Calu3 (cell line): Measurements from ENCODE around the gene OSBP2. TPM values are rescaled to one million over a fixed set of nuclear protein-coding genes. Genes with fewer than 3 reads are reported as not detected.
A peak's percentile ranks its signal among the peaks of the same experiment; 100 is the strongest.

Source experiments
- BruUV-seq: library from RNA; stranded (reverse); fragments of 400-500 nt; replicated peaks from 2 replicates; lab custom pipeline; 2021; lab: Mats Ljungman, UMichigan
- CTCF ChIA-PET: fragments of 300-600 bp; sonication (Branson Sonifier 250); formaldehyde crosslinking; loops from one replicate; lab custom pipeline; 2022; ENCODE audit warnings: antibody characterized with exemption; lab: Charles Lee
- DNase-seq: peaks from one replicate; pipeline ENCODE4 v3.0.0; 2022
- H3K27ac Mint-ChIP-seq: one replicate; pipeline ENCODE4 v1.8.0; 2022; ENCODE audit warnings: mixed read lengths; ENCODE audit not compliant: unreplicated experiment
- H3K27me3 Mint-ChIP-seq: one replicate; pipeline ENCODE4 v1.8.0; 2022; ENCODE audit warnings: mixed read lengths; ENCODE audit not compliant: unreplicated experiment
- H3K36me3 Mint-ChIP-seq: one replicate; pipeline ENCODE4 v1.8.0; 2022; ENCODE audit warnings: mild to moderate bottlenecking, moderate library complexity, mixed read lengths; ENCODE audit not compliant: insufficient read depth, unreplicated experiment
- H3K4me1 Mint-ChIP-seq: one replicate; pipeline ENCODE4 v1.8.0; 2022; ENCODE audit warnings: mild to moderate bottlenecking, low read depth, mixed read lengths; ENCODE audit not compliant: unreplicated experiment
- H3K4me3 Mint-ChIP-seq: one replicate; pipeline ENCODE4 v1.8.0; 2022; ENCODE audit warnings: mild to moderate bottlenecking, low read depth, moderate library complexity, mixed read lengths; ENCODE audit not compliant: unreplicated experiment
- H3K9me3 Mint-ChIP-seq: one replicate; pipeline ENCODE4 v1.8.0; 2022; ENCODE audit warnings: low read depth, mixed read lengths; ENCODE audit not compliant: unreplicated experiment
- intact Hi-C: fragments of 100-400 bp; cut with micrococcal nuclease; formaldehyde crosslinking; loops from one replicate; pipeline ENCODE4 v1.10.0; 2022; ENCODE audit not compliant: unreplicated experiment
- total RNA-seq: library from RNA; stranded (reverse); gene quantifications from 2 replicates; pipeline ENCODE4 v1.2.3, GENCODE V29; 2022
- TF ChIP-seq, protein P1 (sequence below): fragments of 200-600 bp; IDR thresholded peaks from one replicate; pipeline ENCODE4 v1.8.0; 2022; ENCODE audit warnings: antibody characterized with exemption; ENCODE audit not compliant: unreplicated experiment

OSBP2 gene
- total RNA-seq, 1 experiment from 2014 or later, result 5.2 TPM

DNA sequence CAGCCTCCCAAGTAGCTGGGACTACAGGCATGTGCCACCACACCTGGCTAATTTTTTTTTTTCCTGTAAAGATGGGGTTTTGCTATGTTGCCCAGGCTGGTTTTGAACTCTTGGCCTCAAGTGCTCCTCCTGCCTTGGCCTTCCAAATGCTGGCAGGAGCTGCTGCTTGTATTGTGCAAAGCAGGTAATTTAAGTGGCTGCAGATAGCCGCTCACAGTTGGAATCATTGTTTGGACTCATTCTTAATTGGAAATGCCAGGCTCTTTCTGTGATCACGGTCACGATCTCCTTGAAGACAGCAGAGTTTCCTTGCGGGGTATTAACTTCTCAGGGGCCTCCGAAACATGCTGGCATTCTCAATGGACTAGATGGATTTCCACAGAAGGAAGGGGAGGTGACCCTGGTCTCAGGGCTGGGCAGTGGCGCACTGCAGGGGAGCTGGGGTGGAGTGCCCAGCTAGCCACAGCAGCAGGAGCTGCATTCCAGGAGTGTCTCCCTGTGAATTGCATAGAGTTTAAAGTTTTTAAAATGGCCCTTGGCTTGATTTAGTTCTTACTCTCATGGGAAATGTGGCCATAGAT lies 137.8 kb downstream of the OSBP2 start:
- intact Hi-C loops, result no loop called here
- DNase-seq, result no peak
- H3K4me1 Mint-ChIP-seq, result peaks cover 37% of the 10 kb centered on the region
- CTCF ChIA-PET, result no interaction called here
- no peaks in the 10 kb centered on the region for H3K9me3 Mint-ChIP-seq
- no peak overlapping the region for H3K4me3 Mint-ChIP-seq
- no peaks in the 10 kb centered on the region for H3K27me3 Mint-ChIP-seq
- no TSS peak for BruUV-seq
- TF ChIP-seq, protein P1, sequence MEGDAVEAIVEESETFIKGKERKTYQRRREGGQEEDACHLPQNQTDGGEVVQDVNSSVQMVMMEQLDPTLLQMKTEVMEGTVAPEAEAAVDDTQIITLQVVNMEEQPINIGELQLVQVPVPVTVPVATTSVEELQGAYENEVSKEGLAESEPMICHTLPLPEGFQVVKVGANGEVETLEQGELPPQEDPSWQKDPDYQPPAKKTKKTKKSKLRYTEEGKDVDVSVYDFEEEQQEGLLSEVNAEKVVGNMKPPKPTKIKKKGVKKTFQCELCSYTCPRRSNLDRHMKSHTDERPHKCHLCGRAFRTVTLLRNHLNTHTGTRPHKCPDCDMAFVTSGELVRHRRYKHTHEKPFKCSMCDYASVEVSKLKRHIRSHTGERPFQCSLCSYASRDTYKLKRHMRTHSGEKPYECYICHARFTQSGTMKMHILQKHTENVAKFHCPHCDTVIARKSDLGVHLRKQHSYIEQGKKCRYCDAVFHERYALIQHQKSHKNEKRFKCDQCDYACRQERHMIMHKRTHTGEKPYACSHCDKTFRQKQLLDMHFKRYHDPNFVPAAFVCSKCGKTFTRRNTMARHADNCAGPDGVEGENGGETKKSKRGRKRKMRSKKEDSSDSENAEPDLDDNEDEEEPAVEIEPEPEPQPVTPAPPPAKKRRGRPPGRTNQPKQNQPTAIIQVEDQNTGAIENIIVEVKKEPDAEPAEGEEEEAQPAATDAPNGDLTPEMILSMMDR, result no peak
- peak overlapping the region; percentile 24 for H3K27ac Mint-ChIP-seq
- H3K36me3 Mint-ChIP-seq, result peaks cover 5% of the 10 kb centered on the region

DNA sequence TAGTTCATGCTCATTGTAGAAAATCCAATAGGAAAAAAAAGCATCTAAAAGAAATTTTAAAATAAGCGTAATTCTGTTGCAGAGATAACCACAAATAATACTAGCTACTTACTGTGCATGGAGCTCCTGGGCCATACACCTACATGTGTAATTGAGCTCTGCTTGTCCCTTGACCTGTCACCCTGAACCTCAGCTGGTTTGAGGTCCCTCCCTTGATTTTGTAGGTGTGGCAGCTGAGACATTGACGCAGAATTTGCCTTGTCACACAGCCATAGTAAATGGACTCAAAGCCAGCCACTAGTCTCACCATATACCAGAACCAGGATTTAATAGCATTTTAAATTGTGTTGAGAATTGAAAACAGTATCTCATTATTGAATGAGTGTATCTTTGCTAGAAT lies 138.6 kb downstream of the OSBP2 start:
- TF ChIP-seq, protein P1, result no peak
- no peaks in the 10 kb centered on the region for H3K27me3 Mint-ChIP-seq
- no peaks in the 10 kb centered on the region for H3K9me3 Mint-ChIP-seq
- no peak overlapping the region for H3K27ac Mint-ChIP-seq
- CTCF ChIA-PET, result no interaction called here
- H3K36me3 Mint-ChIP-seq, result peaks cover 5% of the 10 kb centered on the region
- intact Hi-C loops, result no loop called here
- DNase-seq, result no peak
- H3K4me1 Mint-ChIP-seq, result peaks cover 37% of the 10 kb centered on the region
- no peak overlapping the region for H3K4me3 Mint-ChIP-seq
- BruUV-seq, result no TSS peak

DNA sequence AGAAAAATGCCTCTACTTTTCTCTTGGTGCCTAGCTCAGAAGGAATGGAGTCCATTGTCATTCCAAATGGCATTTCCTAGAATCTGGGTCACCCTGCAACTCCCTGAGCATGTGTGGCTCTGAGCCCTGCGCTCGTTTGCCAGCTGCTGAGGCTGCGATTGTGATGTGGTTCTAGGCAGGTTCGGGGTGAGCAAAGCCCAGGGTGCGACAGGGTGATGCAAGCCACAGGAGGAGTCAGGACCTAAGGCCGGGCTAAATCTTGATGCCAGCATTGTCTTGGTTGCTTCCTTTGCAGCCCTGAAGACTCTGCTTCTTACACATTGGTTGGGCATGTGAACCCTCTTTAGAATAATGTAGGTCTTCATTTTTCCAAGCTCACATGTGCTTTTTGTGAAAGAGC lies 142.9 kb downstream of the OSBP2 start:
- Mint-ChIP-seq H3K27me3 (no peaks in the 10 kb centered on the region), H3K9me3 (no peaks in the 10 kb centered on the region), H3K4me1 (peaks cover 20% of the 10 kb centered on the region), H3K36me3 (no peaks in the 10 kb centered on the region), H3K27ac (no peak overlapping the region), H3K4me3 (no peak overlapping the region)
- intact Hi-C loops, result no loop called here
- BruUV-seq, result no TSS peak
- no peak for DNase-seq
- CTCF ChIA-PET, result no interaction called here
- TF ChIP-seq, protein P1, result no peak

- CTCF ChIA-PET, result no interaction called here
- Mint-ChIP-seq H3K36me3 (no peaks in the 10 kb centered on the region), H3K4me1 (peaks cover 14% of the 10 kb centered on the region), H3K9me3 (no peaks in the 10 kb centered on the region), H3K27ac (no peak overlapping the region), H3K4me3 (no peak overlapping the region), H3K27me3 (no peaks in the 10 kb centered on the region)
- TF ChIP-seq, protein P1, result no peak
- intact Hi-C loops, result no loop called here
- DNase-seq, result no peak
- no TSS peak for BruUV-seq
Observed at GRCh38 chr22:30838111-30838510, 143.4 kb downstream of the OSBP2 start.
